ENCODE data around the gene SH3RF3.

GRCh38 chr2:109533823-109534222, 404.8 kb downstream of the SH3RF3 start:
- TF ChIP-seq CTCF (IDR thresholded peaks at IDR 0.05 in 4 of 5, conservative IDR thresholded peaks at IDR 0.05 in 1 of 5) (no peak), POLR2A (IDR thresholded peaks at IDR 0.05) (no peak)
